Activated CD4-positive, alpha-beta memory T cell treated with anti-CD3 and anti-CD28 coated beads for 36 hours (primary cell): ENCODE measurements around the gene LILRA6. TPM values are rescaled to one million over a fixed set of nuclear protein-coding genes. Genes with fewer than 3 reads are reported as not detected.
"Not testable (repeated sequence)": the region's sequence is repeated elsewhere in the genome, so short reads cannot be mapped to it uniquely, and the experiment has no call there.

Experiments used
- CTCF ChIA-PET: fragments of 350-600 bp; sonication (Branson Sonifier 250); formaldehyde crosslinking; loops from one replicate; lab custom pipeline; 2021; ENCODE audit warnings: antibody characterized with exemption, inconsistent platforms; lab: Charles Lee
- POLR2A ChIA-PET: fragments of 350-600 bp; sonication (Branson Sonifier 250); formaldehyde crosslinking; loops from one replicate; lab custom pipeline; 2021; ENCODE audit warnings: antibody characterized with exemption; lab: Charles Lee
- DNase-seq: peaks from one replicate; pipeline ENCODE4 v3.0.0-alpha.2; 2020
- H3K27ac Mint-ChIP-seq: one replicate; pipeline ENCODE4 v1.8.0; 2021; ENCODE audit warnings: mixed read lengths
- H3K27me3 Mint-ChIP-seq: one replicate; pipeline ENCODE4 v1.8.0; 2021; ENCODE audit warnings: mixed read lengths
- H3K36me3 Mint-ChIP-seq: one replicate; pipeline ENCODE4 v1.8.0; 2021; ENCODE audit warnings: mixed read lengths
- H3K4me1 Mint-ChIP-seq: one replicate; pipeline ENCODE4 v1.8.0; 2021; ENCODE audit warnings: low read depth, mixed read lengths
- H3K4me3 Mint-ChIP-seq: one replicate; pipeline ENCODE4 v1.8.0; 2021; ENCODE audit warnings: mild to moderate bottlenecking, mixed read lengths
- H3K9me3 Mint-ChIP-seq: one replicate; pipeline ENCODE4 v1.8.0; 2021; ENCODE audit warnings: mixed read lengths
- intact Hi-C: fragments of 100-400 bp; cut with micrococcal nuclease; formaldehyde crosslinking; loops from one replicate; pipeline ENCODE4 v1.15.1; 2023
- total RNA-seq, 2 experiments: library from RNA; stranded (reverse); gene quantifications; one replicate each; pipeline ENCODE4 v1.2.3, GENCODE V29; 2021

LILRA6 gene
- total RNA-seq, 2 experiments from 2014 or later = 0.26 TPM; not detected in 1

GRCh38 chr19:54201980-54202379, 40.6 kb downstream of the LILRA6 start:
- intact Hi-C loops = loop anchor here (1.0 kb wide), 3 partner anchors 43 to 100 kb away; partner anchors contain the start of genes CNOT3, LENG1 and NDUFA3
- Mint-ChIP-seq H3K9me3 (no peaks in the 10 kb centered on the region), H3K36me3 (peaks cover 63% of the 10 kb centered on the region), H3K4me3 (peak overlapping the region; percentile 96), H3K4me1 (peaks cover 59% of the 10 kb centered on the region), H3K27ac (peak overlapping the region; percentile 100), H3K27me3 (no peaks in the 10 kb centered on the region)
- DNase-seq = no peak
- ChIA-PET CTCF (no interaction called here), POLR2A (interaction anchor here (0.6 to 2.5 kb wide), 4 partner anchors 9 to 65 kb away, joined by 3 to 11 read pairs (median 6); partner anchors contain the start of genes CNOT3, LENG1 and TSEN34)

- peaks cover 52% of the 10 kb centered on the region for H3K4me1 Mint-ChIP-seq
- POLR2A ChIA-PET = interaction anchor here (0.6 to 3.2 kb wide), 6 partner anchors 9 to 358 kb away, joined by 3 to 84 read pairs (median 8); partner anchors contain the start of genes LENG1, MBOAT7 and TSEN34
- intact Hi-C loops = loop anchor here (1.0 kb wide), 3 partner anchors 42 to 99 kb away; partner anchors contain the start of genes CNOT3, LENG1 and NDUFA3
- CTCF ChIA-PET = interaction anchor here (1.7 kb wide), 1 partner anchor 12 kb away, joined by 7 read pairs; the partner anchor contains the start of gene MBOAT7
- no peaks in the 10 kb centered on the region for H3K27me3 Mint-ChIP-seq
- H3K9me3 Mint-ChIP-seq = no peaks in the 10 kb centered on the region
- peak overlapping the region; percentile 100 for H3K27ac Mint-ChIP-seq
- peak overlapping the region; percentile 96 for H3K4me3 Mint-ChIP-seq
- DNase-seq = no peak
- H3K36me3 Mint-ChIP-seq = peaks cover 56% of the 10 kb centered on the region
Observed at GRCh38 chr19:54201172-54201701, 41.4 kb downstream of the LILRA6 start.

GRCh38 chr19:54199401-54199800, 43.2 kb downstream of the LILRA6 start:
- H3K27me3 Mint-ChIP-seq = no peaks in the 10 kb centered on the region
- ChIA-PET CTCF (interaction anchor here (0.6 kb wide), 1 partner anchor 29 kb away, joined by 3 read pairs; no protein-coding TSS in a partner anchor), POLR2A (interaction anchor here (1.3 to 3.2 kb wide), 3 partner anchors 10 to 62 kb away, joined by 5 to 84 read pairs (median 23); partner anchors contain the start of genes MBOAT7 and TSEN34)
- intact Hi-C loops = no loop called here
- H3K4me3 Mint-ChIP-seq = peak overlapping the region; percentile 64
- H3K27ac Mint-ChIP-seq = peak overlapping the region; percentile 81
- no peak for DNase-seq
- no peaks in the 10 kb centered on the region for H3K9me3 Mint-ChIP-seq
- H3K36me3 Mint-ChIP-seq = peaks cover 42% of the 10 kb centered on the region
- H3K4me1 Mint-ChIP-seq = peaks cover 34% of the 10 kb centered on the region

- DNase-seq = no peak
- CTCF ChIA-PET = no interaction called here
- peaks cover 31% of the 10 kb centered on the region for H3K36me3 Mint-ChIP-seq
Observed at GRCh38 chr19:54197121-54197520, 45.5 kb downstream of the LILRA6 start.

GRCh38 chr19:54196536-54196935, 46.1 kb downstream of the LILRA6 start:
- DNase-seq = no peak
- H3K27me3 Mint-ChIP-seq = no peaks in the 10 kb centered on the region
- intact Hi-C loops = no loop called here
- H3K9me3 Mint-ChIP-seq = no peaks in the 10 kb centered on the region
- H3K4me1 Mint-ChIP-seq = peaks cover 27% of the 10 kb centered on the region
- H3K4me3 Mint-ChIP-seq = no peak overlapping the region
- ChIA-PET CTCF (no interaction called here), POLR2A (no interaction called here)
- H3K27ac Mint-ChIP-seq = no peak overlapping the region
- H3K36me3 Mint-ChIP-seq = peaks cover 26% of the 10 kb centered on the region

More at GRCh38 chr19:54197121-54197520, 45.5 kb downstream of the LILRA6 start:
- Mint-ChIP-seq H3K27me3 (no peaks in the 10 kb centered on the region), H3K9me3 (no peaks in the 10 kb centered on the region), H3K4me3 (no peak overlapping the region), H3K4me1 (peaks cover 21% of the 10 kb centered on the region), H3K27ac (no peak overlapping the region)
- intact Hi-C loops = no loop called here
- POLR2A ChIA-PET = no interaction called here

- H3K27me3 Mint-ChIP-seq, H3K9me3 Mint-ChIP-seq, H3K4me3 Mint-ChIP-seq, H3K27ac Mint-ChIP-seq, CTCF ChIA-PET, DNase-seq, POLR2A ChIA-PET: not testable (repeated sequence)
- Mint-ChIP-seq H3K36me3 (peaks cover 16% of the 10 kb centered on the region), H3K4me1 (peaks cover 20% of the 10 kb centered on the region)
- intact Hi-C loops = loop anchor here (5.0 kb wide), 1 partner anchor 1458 kb away; no protein-coding TSS in a partner anchor
Observed at GRCh38 chr19:54194463-54194862, 48.1 kb downstream of the LILRA6 start.

GRCh38 chr19:54193011-54193410, 49.6 kb downstream of the LILRA6 start:
- DNase-seq = no peak
- no peaks in the 10 kb centered on the region for H3K9me3 Mint-ChIP-seq
- H3K27me3 Mint-ChIP-seq = no peaks in the 10 kb centered on the region
- peak overlapping the region; percentile 85 for H3K4me3 Mint-ChIP-seq
- H3K36me3 Mint-ChIP-seq = peaks cover 16% of the 10 kb centered on the region
- ChIA-PET POLR2A (interaction anchor here (7.5 to 7.8 kb wide), 2 partner anchors 7 to 15 kb away, joined by 84 to 103 read pairs; partner anchors contain the start of gene RPS9), CTCF (no interaction called here)
- intact Hi-C loops = loop anchor here (5.0 kb wide), 1 partner anchor 1459 kb away; no protein-coding TSS in a partner anchor
- peaks cover 19% of the 10 kb centered on the region for H3K4me1 Mint-ChIP-seq
- H3K27ac Mint-ChIP-seq = no peak overlapping the region

GRCh38 chr19:54191811-54192453, 50.7 kb downstream of the LILRA6 start:
- POLR2A ChIA-PET = interaction anchor here (0.9 to 7.8 kb wide), 4 partner anchors 8 to 32 kb away, joined by 4 to 103 read pairs (median 46); partner anchors contain the start of genes LENG1 and RPS9

GRCh38 chr19:54191011-54191810, 51.4 kb downstream of the LILRA6 start, which contains the start of gene TSEN34:
TSEN34 (plus strand) TSS chr19:54191308; CDS start chr19:54191365, 57 bp downstream.
- intact Hi-C loops = loop anchor here (2.0 to 5.0 kb wide), 3 partner anchors 18 to 1461 kb away; no protein-coding TSS in a partner anchor

More at GRCh38 chr19:54191811-54192453, 50.7 kb downstream of the LILRA6 start:
- CTCF ChIA-PET = interaction anchor here (0.7 to 1.8 kb wide), 3 partner anchors 21 to 74 kb away, joined by 3 to 5 read pairs (median 3); no protein-coding TSS in a partner anchor
- peak overlapping the region; percentile 85 for H3K4me3 Mint-ChIP-seq
- intact Hi-C loops = loop anchor here (2.0 to 5.0 kb wide), 3 partner anchors 17 to 1460 kb away; no protein-coding TSS in a partner anchor
- H3K36me3 Mint-ChIP-seq = peaks cover 21% of the 10 kb centered on the region
- no peak for DNase-seq
- no peaks in the 10 kb centered on the region for H3K9me3 Mint-ChIP-seq
- peak overlapping the region; percentile 69 for H3K27ac Mint-ChIP-seq
- peaks cover 29% of the 10 kb centered on the region for H3K4me1 Mint-ChIP-seq
- no peaks in the 10 kb centered on the region for H3K27me3 Mint-ChIP-seq

GRCh38 chr19:54190503-54191010, 52.0 kb downstream of the LILRA6 start:
- Mint-ChIP-seq H3K36me3 (peaks cover 28% of the 10 kb centered on the region), H3K27me3 (no peaks in the 10 kb centered on the region), H3K4me1 (peaks cover 31% of the 10 kb centered on the region), H3K9me3 (no peaks in the 10 kb centered on the region), H3K4me3 (peak overlapping the region; percentile 85), H3K27ac (peak overlapping the region; percentile 99)
- intact Hi-C loops = loop anchor here (1.0 to 5.0 kb wide), 7 partner anchors 10 to 1462 kb away; partner anchors contain the start of genes CNOT3, LENG1, PRPF31 and RPS9
- ChIA-PET POLR2A (interaction anchor here (1.3 to 7.8 kb wide), 5 partner anchors 9 to 54 kb away, joined by 4 to 103 read pairs (median 12); partner anchors contain the start of gene RPS9), CTCF (interaction anchor here (1.0 to 1.8 kb wide), 3 partner anchors 20 to 76 kb away, joined by 3 to 5 read pairs (median 3); no protein-coding TSS in a partner anchor)
- DNase-seq = peak; percentile 100

More at GRCh38 chr19:54191011-54191810, 51.4 kb downstream of the LILRA6 start, which contains the start of gene TSEN34:
- ChIA-PET POLR2A (interaction anchor here (0.9 to 7.8 kb wide), 5 partner anchors 9 to 54 kb away, joined by 4 to 103 read pairs (median 8); partner anchors contain the start of genes LENG1 and RPS9), CTCF (interaction anchor here (1.0 to 1.8 kb wide), 3 partner anchors 21 to 75 kb away, joined by 3 to 5 read pairs (median 3); no protein-coding TSS in a partner anchor)
- peaks cover 31% of the 10 kb centered on the region for H3K4me1 Mint-ChIP-seq
- no peaks in the 10 kb centered on the region for H3K9me3 Mint-ChIP-seq
- H3K36me3 Mint-ChIP-seq = peaks cover 28% of the 10 kb centered on the region
- H3K4me3 Mint-ChIP-seq = peak within 1 kb of the TSS; percentile 85
- peak within 1 kb of the TSS; percentile 99 for H3K27ac Mint-ChIP-seq
- peak; percentile 88 for DNase-seq
- H3K27me3 Mint-ChIP-seq = no peaks in the 10 kb centered on the region
